Stimulated activated naive CD4-positive, alpha-beta T cell (primary cell): ENCODE measurements around the gene CASP12.

Experiments used
- DNase-seq, 6 experiments: peaks; one replicate each; lab custom pipeline; 2025; lab: John Stamatoyannopoulos, UW

The CASP12 gene

DNA sequence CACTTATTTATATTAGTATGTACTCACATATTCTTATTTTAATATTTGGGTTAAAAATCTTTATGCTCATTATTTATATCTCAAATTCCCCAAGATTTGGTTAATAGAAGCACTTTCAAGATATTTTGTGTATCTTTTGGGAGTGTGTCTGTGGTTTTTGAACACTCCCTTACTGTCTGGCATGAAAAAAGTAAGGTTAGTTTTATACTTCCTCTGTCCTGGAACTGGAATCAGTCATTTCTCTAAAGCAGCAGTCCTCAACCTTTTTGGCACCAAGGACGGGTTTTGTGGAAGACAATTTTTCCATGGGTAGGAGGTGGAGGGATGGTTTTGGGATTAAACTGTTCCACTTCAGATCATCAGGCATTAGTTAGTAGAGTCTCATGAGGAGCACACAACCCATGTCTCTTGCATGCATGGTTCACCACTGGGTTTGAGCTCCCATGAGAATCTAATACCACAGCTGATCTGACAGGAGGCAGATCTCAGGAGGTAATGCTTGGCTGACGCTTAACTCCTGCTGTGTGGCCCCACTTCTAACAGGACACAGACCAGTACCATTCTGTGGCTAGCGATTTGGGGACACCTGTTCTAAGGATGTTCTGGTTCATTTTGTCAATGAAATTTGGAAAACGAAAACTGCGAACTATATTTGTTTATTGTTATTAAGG is 60.2 kb downstream of the CASP12 start:
- no peak for DNase-seq

DNA sequence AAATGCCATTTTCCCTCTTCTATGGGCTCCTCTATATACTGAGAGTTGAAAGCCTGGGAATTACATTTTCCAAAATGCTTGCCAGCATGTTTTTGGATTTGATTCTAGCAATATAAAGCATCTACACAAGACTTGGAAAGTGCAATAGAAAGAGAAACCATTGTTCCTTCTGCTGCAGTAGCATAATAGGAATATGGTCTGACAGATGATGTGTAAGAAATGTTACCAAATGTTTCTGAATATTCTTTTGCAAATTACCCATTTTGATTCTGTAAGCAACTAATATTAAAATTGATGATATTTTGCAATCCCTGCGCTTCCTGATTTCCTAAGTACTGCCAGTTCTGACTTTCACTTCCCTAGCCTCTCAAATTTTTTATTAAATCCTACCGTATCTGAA is 61.6 kb downstream of the CASP12 start:
- DNase-seq, result no peak
